ENCODE measurements around the gene SF3B1. TPM values are rescaled to one million over a fixed set of nuclear protein-coding genes. Genes with fewer than 3 reads are reported as not detected.

The SF3B1 gene
- total and polyA plus RNA-seq, 2 of the 13 experiments (the other 11 are each of a cell fraction or from before 2014, with no cell fraction given) = 387 to 750 TPM

DNA sequence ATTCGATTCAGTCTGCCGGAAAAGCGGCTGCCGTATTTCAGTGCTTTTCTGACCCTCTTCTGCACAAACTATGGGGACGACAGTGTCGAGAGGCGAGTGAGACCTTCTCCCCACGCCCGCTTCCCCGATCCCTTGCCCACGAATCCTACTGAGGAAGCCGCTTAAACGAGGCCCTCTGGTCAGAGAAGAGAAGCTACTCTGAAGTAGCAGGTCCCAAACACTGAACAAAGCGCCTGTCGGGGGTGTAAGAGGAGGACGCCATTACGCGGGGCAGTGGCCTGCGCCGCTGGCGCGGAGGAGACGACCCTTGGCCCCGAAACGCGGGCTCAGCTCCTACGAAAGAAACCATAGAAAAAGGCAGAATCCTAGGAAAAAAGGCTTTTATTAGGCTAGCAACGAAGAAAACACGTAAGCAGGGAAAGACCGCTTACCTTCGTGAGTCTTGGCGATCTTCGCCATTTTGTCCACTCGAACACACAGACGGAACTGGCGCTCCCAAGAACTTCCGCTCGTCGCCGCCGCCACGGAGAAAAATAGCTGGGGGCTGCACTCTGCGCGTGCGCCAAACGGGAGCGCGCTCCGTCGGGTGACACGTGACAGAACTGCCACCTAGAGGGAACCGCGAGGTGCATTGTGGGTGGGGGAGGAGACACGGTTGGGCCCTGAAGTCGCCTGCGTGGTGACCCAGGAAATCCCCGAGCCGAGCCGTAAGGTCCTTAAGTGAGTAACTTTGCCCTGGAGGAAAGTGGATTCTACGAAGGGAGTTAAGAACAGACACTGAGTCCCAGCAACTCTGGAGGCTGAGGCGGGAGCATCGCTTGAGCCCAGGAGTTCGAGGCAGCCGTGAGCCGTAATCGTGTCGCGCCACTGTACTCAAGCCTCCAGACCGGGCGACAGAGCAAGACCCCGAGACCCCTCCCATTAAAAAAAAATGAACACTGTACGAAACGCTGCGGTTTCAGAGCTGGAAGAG, at the start of gene SF3B1 (continued):
- TF ChIP-seq, protein P1, sequence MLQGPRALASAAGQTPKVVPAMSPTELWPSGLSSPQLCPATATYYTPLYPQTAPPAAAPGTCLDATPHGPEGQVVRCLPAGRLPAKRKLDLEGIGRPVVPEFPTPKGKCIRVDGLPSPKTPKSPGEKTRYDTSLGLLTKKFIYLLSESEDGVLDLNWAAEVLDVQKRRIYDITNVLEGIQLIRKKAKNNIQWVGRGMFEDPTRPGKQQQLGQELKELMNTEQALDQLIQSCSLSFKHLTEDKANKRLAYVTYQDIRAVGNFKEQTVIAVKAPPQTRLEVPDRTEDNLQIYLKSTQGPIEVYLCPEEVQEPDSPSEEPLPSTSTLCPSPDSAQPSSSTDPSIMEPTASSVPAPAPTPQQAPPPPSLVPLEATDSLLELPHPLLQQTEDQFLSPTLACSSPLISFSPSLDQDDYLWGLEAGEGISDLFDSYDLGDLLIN (CRISPR knock-in tag; IDR thresholded peaks at IDR 0.05; ENCODE audit: borderline replicate concordance) = peak; percentile 28; the same call in 1 of the 2 replicates
- TF ChIP-seq ZNF713 (CRISPR knock-in tag; IDR thresholded peaks at IDR 0.05) (no peak), AGO1 (IDR thresholded peaks at IDR 0.05; ENCODE audit: low read depth, low read length, poor library complexity, severe bottlenecking) (peak; percentile 63), ZNF333 (CRISPR knock-in tag; IDR thresholded peaks at IDR 0.05; ENCODE audit: borderline replicate concordance) (peak; percentile 70), RXRA (CRISPR knock-in tag; IDR thresholded peaks at IDR 0.05) (peak; percentile 72; the same call in 1 of the 2 replicates), ZFP62 (CRISPR knock-in tag; IDR thresholded peaks at IDR 0.05) (no peak), SNRNP70 (IDR thresholded peaks at IDR 0.05; ENCODE audit: low read depth, low read length) (no peak), NR2C2 (CRISPR knock-in tag; IDR thresholded peaks at IDR 0.05; ENCODE audit: borderline replicate concordance) (peak; percentile 74), ZNF790 (CRISPR knock-in tag; IDR thresholded peaks at IDR 0.05; ENCODE audit: borderline replicate concordance) (peak; percentile 97; the same call in 1 of the 2 replicates), FOXO1 (CRISPR knock-in tag; IDR thresholded peaks at IDR 0.05) (no peak), CREBL2 (CRISPR knock-in tag; IDR thresholded peaks at IDR 0.05; ENCODE audit: borderline replicate concordance) (peak; percentile 65; the same call in 1 of the 2 replicates), XBP1 (CRISPR knock-in tag; IDR thresholded peaks at IDR 0.05) (no peak), ZNF460 (CRISPR knock-in tag; IDR thresholded peaks at IDR 0.05; ENCODE audit: borderline replicate concordance) (no peak; the same call in 1 of the 2 replicates), SMAD9 (CRISPR knock-in tag; IDR thresholded peaks at IDR 0.05) (no peak; the same call in 1 of the 2 replicates), ISL2 (CRISPR knock-in tag; IDR thresholded peaks at IDR 0.05) (peak; percentile 53; the same call in 1 of the 2 replicates), ELF1 (CRISPR knock-in tag; IDR thresholded peaks at IDR 0.05) (peak; percentile 86), RXRB (CRISPR knock-in tag; IDR thresholded peaks at IDR 0.05; ENCODE audit: borderline replicate concordance) (peak; percentile 85), TRAFD1 (CRISPR knock-in tag; IDR thresholded peaks at IDR 0.05; ENCODE audit: borderline replicate concordance) (0 out of 2 replicates have a peak, but pooled peaks have one; percentile 47), ZNF574 (CRISPR knock-in tag; IDR thresholded peaks at IDR 0.05) (peak; percentile 85; the same call in 1 of the 2 replicates), PREB (CRISPR knock-in tag; IDR thresholded peaks at IDR 0.05) (no peak; the same call in 1 of the 2 replicates)
- TF ChIP-seq, protein P2, sequence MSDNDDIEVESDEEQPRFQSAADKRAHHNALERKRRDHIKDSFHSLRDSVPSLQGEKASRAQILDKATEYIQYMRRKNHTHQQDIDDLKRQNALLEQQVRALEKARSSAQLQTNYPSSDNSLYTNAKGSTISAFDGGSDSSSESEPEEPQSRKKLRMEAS (IDR thresholded peaks at IDR 0.05) = peak; percentile 92
